Osteocyte (in vitro differentiated cells): ENCODE results near the gene IRGC. TPM values are rescaled to one million over a fixed set of nuclear protein-coding genes. Genes with fewer than 3 reads are reported as not detected.

Experiments
- DNase-seq: peaks from one replicate; pipeline ENCODE4 v3.0.0; 2021; ENCODE audit warnings: mixed read lengths; ENCODE audit not compliant: unreplicated experiment; ENCODE audit errors: extremely low spot score
- H3K27ac Mint-ChIP-seq: one replicate; pipeline ENCODE4 v1.8.0; 2021; ENCODE audit warnings: mild to moderate bottlenecking, mixed read lengths; ENCODE audit not compliant: unreplicated experiment
- H3K27me3 Mint-ChIP-seq: one replicate; pipeline ENCODE4 v1.8.0; 2021; ENCODE audit warnings: mixed read lengths; ENCODE audit not compliant: unreplicated experiment
- H3K36me3 Mint-ChIP-seq: one replicate; pipeline ENCODE4 v1.8.0; 2021; ENCODE audit warnings: mixed read lengths; ENCODE audit not compliant: unreplicated experiment
- H3K4me1 Mint-ChIP-seq: one replicate; pipeline ENCODE4 v1.8.0; 2021; ENCODE audit warnings: mixed read lengths; ENCODE audit not compliant: unreplicated experiment
- H3K4me3 Mint-ChIP-seq: one replicate; pipeline ENCODE4 v1.8.0; 2021; ENCODE audit warnings: mild to moderate bottlenecking, moderate library complexity, mixed read lengths; ENCODE audit not compliant: unreplicated experiment
- H3K9me3 Mint-ChIP-seq: one replicate; pipeline ENCODE4 v1.8.0; 2021; ENCODE audit warnings: mixed read lengths; ENCODE audit not compliant: unreplicated experiment
- CTCF ChIP-seq: fragments of 200-600 bp; sonication (generic); IDR thresholded peaks from 2 replicates; pipeline ENCODE4 v1.5.0; 2021; ENCODE audit warnings: antibody characterized with exemption, mild to moderate bottlenecking, moderate library complexity
- total RNA-seq: library from RNA; stranded (reverse); gene quantifications from 2 replicates; pipeline ENCODE4 v1.2.1, GENCODE V29; 2021

The IRGC gene
- total RNA-seq, 1 donor from 2014 or later: not detected

- Mint-ChIP-seq H3K4me3 (no peak overlapping the region), H3K9me3 (no peaks in the 10 kb centered on the region), H3K36me3 (peaks cover 55% of the 10 kb centered on the region), H3K27me3 (no peaks in the 10 kb centered on the region), H3K4me1 (peaks cover 38% of the 10 kb centered on the region), H3K27ac (peak overlapping the region; percentile 61)
- TF ChIP-seq CTCF: no peak
- DNase-seq: no peak
These were observed 20.1 kb downstream of the IRGC start for GRCh38 chr19:43735957-43736356.

- Mint-ChIP-seq H3K27ac (peak overlapping the region; percentile 1), H3K4me3 (no peak overlapping the region), H3K36me3 (peaks cover 48% of the 10 kb centered on the region), H3K4me1 (peaks cover 22% of the 10 kb centered on the region), H3K9me3 (no peaks in the 10 kb centered on the region), H3K27me3 (no peaks in the 10 kb centered on the region)
- no peak for TF ChIP-seq CTCF
- DNase-seq: no peak
These were observed 22.9 kb downstream of the IRGC start for GRCh38 chr19:43738780-43739211.

GRCh38 chr19:43739439-43740235 lies 23.8 kb downstream of the IRGC start:
- Mint-ChIP-seq H3K4me1 (peaks cover 22% of the 10 kb centered on the region), H3K27me3 (no peaks in the 10 kb centered on the region), H3K36me3 (peaks cover 55% of the 10 kb centered on the region), H3K4me3 (no peak overlapping the region), H3K27ac (peak overlapping the region; percentile 1), H3K9me3 (no peaks in the 10 kb centered on the region)
- no peak for DNase-seq
- no peak for TF ChIP-seq CTCF

DNA sequence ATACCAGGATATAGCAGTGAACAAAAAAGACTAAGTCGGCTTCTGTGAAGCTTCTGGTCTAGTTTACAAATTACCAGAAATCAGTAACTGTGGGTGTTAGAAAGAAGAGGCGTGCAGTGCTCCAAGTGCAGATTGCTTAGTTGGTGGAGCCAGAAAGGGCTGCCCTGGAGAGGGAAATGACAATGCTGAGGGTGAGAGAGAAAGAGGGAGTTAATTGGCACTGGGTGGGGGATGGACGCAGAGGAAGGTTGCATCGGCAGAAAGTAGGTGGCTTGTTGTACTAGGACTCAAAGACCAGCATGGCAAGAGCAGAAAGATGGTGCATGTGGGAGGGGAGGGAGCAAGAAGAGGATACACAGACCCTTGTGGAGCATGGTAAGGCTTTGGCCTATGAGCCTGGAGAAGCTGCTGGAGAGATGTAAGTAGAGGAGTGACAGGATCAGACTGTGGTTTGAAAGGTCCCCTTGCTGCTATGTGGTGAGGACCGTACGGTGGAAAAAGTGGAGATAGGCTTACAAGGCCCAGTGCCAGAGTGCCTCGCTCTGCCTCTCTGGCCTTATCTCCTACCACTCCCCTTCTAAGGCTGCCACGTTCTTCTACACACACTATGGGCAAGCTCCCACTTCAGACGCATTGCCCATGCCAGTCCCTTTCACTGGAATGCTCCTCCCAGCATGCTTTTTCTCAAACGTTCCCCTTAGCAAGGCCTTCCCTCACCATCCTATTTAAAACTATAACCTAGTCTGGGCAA lies 25.4 kb downstream of the IRGC start:
- Mint-ChIP-seq H3K4me1 (peaks cover 16% of the 10 kb centered on the region), H3K27ac (no peak overlapping the region), H3K36me3 (peaks cover 59% of the 10 kb centered on the region), H3K9me3 (no peaks in the 10 kb centered on the region), H3K4me3 (no peak overlapping the region), H3K27me3 (no peaks in the 10 kb centered on the region)
- DNase-seq: no peak
- no peak for TF ChIP-seq CTCF

DNA sequence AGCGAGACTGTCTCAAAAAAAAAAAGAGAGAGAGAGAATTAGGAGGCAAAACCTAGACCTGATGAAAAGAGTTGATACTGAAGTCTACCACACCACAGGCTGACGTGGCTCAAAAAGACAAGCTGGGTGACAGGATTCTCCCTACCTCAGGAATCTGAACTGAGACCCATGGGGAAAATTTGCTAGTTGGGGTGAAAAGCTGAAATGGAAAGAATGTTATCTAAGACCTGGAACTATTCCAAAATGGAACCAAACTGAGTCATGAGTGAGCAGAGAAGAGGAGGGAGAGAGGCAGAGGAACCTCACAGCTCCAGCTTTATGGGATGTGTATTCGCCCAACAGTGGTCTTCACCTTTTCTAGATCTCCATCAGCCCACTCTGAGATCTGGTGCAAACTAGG lies 27.2 kb downstream of the IRGC start:
- Mint-ChIP-seq H3K4me3 (no peak overlapping the region), H3K27ac (no peak overlapping the region), H3K36me3 (peaks cover 55% of the 10 kb centered on the region), H3K27me3 (no peaks in the 10 kb centered on the region), H3K4me1 (peaks cover 11% of the 10 kb centered on the region), H3K9me3 (no peaks in the 10 kb centered on the region)
- no peak for TF ChIP-seq CTCF
- no peak for DNase-seq
